Upper lobe of left lung (tissue), 4 donors: ENCODE results near the gene OSBPL3.

ENCODE experiments used
- CTCF ChIP-seq, 6 experiments: fragments of 450-650 bp in 4 of 6; fragments of 200-600 bp in 2 of 6; sonication (generic) in 2 of 6; IDR thresholded peaks; one replicate each; pipeline ENCODE4 v1.5.1; 2016 to 2019; ENCODE audit warnings: antibody characterized with exemption in 6 of 6
- EP300 ChIP-seq, 4 donors: sonication (generic); formaldehyde crosslinking; IDR thresholded peaks; one replicate each; pipeline ENCODE4 v1.5.1; 2017; ENCODE audit warnings: antibody characterized with exemption in 4 of 4, control low read depth in 2 of 4
- POLR2A ChIP-seq, 4 donors: fragments of 450-650 bp; IDR thresholded peaks; one replicate each; pipeline ENCODE4 v1.5.1; 2016 to 2017; ENCODE audit warnings: antibody characterized with exemption in 4 of 4, mild to moderate bottlenecking in 2 of 4
- POLR2AphosphoS5 ChIP-seq, 2 donors: sonication (generic); formaldehyde crosslinking; IDR thresholded peaks; one replicate each; pipeline ENCODE4 v1.5.1; 2017; ENCODE audit warnings: antibody characterized with exemption in 2 of 2

- TF ChIP-seq POLR2AphosphoS5 (IDR thresholded peaks at IDR 0.05) = no peak
- TF ChIP-seq CTCF (IDR thresholded peaks at IDR 0.05) = no peak
- no peak for TF ChIP-seq POLR2A (IDR thresholded peaks at IDR 0.05)
- TF ChIP-seq EP300 (IDR thresholded peaks at IDR 0.05) = no peak
Observed at GRCh38 chr7:25026156-25026555, 46.2 kb upstream of the OSBPL3 start.
